HUES48 (cell line): Measurements from ENCODE around the gene RGS4.

Source experiments
- H3K27ac ChIP-seq: one replicate; pipeline ENCODE4 v1.7.0; 2013; ENCODE audit warnings: low read depth, low read length, inconsistent platforms
- H3K27me3 ChIP-seq: 2 replicates; pipeline ENCODE4 v1.6.1; 2013; ENCODE audit warnings: mild to moderate bottlenecking, low read length; ENCODE audit not compliant: control insufficient read depth, insufficient read depth
- H3K36me3 ChIP-seq: 2 replicates; pipeline ENCODE4 v1.6.1; 2013; ENCODE audit warnings: low read length; ENCODE audit not compliant: control insufficient read depth, insufficient read depth
- H3K4me1 ChIP-seq: 2 replicates; pipeline ENCODE4 v1.6.1; 2013; ENCODE audit warnings: mild to moderate bottlenecking, low read length; ENCODE audit not compliant: control insufficient read depth, insufficient read depth
- H3K4me3 ChIP-seq: 2 replicates; pipeline ENCODE4 v1.5.1; 2013; ENCODE audit warnings: mild to moderate bottlenecking, low read depth, low read length
- H3K9ac ChIP-seq: 2 replicates; pipeline ENCODE4 v1.6.1; 2013; ENCODE audit warnings: mild to moderate bottlenecking, low read depth, low read length, moderate library complexity
- H3K9me3 ChIP-seq: 2 replicates; pipeline ENCODE4 v1.6.1; 2013; ENCODE audit warnings: low read length; ENCODE audit not compliant: control insufficient read depth, insufficient read depth

The RGS4 gene

DNA sequence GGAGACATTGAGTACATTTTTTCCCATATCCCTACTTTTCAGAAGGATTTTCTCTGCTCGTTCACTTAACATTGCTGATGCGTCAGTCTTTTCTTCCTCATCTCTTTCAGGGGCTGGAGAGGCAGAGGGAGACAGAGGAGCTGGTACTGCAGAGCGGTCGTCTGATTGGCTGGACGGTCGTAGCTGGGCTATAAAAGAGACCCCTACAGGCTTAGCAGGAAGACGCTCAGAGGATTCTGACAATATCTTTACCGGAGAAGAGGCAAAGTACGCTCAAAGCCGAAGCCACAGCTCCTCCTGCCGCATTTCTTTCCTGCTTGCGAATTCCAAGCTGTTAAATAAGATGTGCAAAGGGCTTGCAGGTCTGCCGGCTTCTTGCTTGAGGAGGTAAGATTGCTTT is at the start of gene RGS4:
Gene RGS4, plus strand, starts transcription at position 220 of the 400 bp plus-strand sequence. Its CDS starts 124 bp downstream, at position 344.
- no peak within 1 kb of the TSS for H3K9ac ChIP-seq
- no peak within 1 kb of the TSS for H3K27ac ChIP-seq
- H3K4me3 ChIP-seq: peak within 1 kb of the TSS; percentile 36; the same call in 1 of the 2 replicates
- no peaks in the 10 kb centered on the region for H3K9me3 ChIP-seq
- no peaks in the 10 kb centered on the region for H3K27me3 ChIP-seq
- no peaks in the 10 kb centered on the region for H3K36me3 ChIP-seq
- peaks cover 12% of the 10 kb centered on the region for H3K4me1 ChIP-seq

DNA sequence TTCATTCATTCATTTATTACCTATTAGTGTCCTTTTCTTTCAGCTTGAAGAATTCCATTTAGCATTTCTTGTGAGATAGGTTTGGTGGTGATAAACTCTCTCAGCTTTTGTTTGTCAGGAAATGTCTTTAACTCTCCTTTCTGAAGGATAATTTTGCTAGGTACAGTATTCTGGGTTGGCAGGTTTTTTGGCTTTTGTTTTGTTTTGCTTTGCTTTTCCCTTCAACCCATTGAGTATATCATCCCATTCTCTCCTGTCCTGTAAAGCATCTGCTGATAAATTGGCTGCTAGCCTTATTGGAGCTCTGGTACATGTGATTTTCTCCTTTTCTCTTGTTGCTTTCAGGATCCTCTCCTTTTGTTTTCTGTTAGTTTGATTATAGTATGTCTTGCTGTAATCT is 47.0 kb upstream of the RGS4 start:
- Histone ChIP-seq H3K27ac (no peak overlapping the region), H3K4me1 (peaks cover 8% of the 10 kb centered on the region; the same call in 1 of the 2 replicates), H3K9me3 (peaks cover 8% of the 10 kb centered on the region; the same call in 1 of the 2 replicates), H3K27me3 (no peaks in the 10 kb centered on the region), H3K9ac (no peak overlapping the region), H3K36me3 (no peaks in the 10 kb centered on the region), H3K4me3 (no peak overlapping the region)

DNA sequence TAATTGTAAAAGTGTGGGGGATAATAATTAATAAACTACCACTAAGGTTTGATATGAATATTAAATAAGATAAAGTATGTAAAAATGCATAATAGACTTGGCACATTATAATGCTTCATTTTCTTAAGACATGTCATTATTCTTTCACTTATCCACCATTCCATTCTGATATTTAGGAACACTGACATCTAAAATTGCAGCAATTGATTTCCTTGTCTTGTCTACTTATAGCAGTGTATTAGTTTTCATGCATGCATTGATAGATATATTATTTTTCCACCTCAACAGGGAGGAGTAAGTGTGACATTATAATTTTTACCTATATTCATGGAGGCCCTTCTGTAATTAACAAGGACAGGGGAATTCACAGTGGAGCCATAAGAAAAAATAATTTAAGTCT is 41.6 kb upstream of the RGS4 start:
- Histone ChIP-seq H3K27me3 (no peaks in the 10 kb centered on the region), H3K9me3 (0 out of 2 replicates have a peak, but pooled peaks cover 3% of the 10 kb centered on the region), H3K4me3 (no peak overlapping the region), H3K9ac (no peak overlapping the region), H3K36me3 (no peaks in the 10 kb centered on the region), H3K4me1 (peaks cover 8% of the 10 kb centered on the region; the same call in 1 of the 2 replicates), H3K27ac (no peak overlapping the region)

GRCh38 chr1:163029901-163030300 is 39.3 kb upstream of the RGS4 start:
- Histone ChIP-seq H3K27ac (no peak overlapping the region), H3K4me1 (peaks cover 8% of the 10 kb centered on the region; the same call in 1 of the 2 replicates), H3K9ac (no peak overlapping the region), H3K36me3 (no peaks in the 10 kb centered on the region), H3K4me3 (no peak overlapping the region), H3K27me3 (no peaks in the 10 kb centered on the region), H3K9me3 (no peaks in the 10 kb centered on the region)

DNA sequence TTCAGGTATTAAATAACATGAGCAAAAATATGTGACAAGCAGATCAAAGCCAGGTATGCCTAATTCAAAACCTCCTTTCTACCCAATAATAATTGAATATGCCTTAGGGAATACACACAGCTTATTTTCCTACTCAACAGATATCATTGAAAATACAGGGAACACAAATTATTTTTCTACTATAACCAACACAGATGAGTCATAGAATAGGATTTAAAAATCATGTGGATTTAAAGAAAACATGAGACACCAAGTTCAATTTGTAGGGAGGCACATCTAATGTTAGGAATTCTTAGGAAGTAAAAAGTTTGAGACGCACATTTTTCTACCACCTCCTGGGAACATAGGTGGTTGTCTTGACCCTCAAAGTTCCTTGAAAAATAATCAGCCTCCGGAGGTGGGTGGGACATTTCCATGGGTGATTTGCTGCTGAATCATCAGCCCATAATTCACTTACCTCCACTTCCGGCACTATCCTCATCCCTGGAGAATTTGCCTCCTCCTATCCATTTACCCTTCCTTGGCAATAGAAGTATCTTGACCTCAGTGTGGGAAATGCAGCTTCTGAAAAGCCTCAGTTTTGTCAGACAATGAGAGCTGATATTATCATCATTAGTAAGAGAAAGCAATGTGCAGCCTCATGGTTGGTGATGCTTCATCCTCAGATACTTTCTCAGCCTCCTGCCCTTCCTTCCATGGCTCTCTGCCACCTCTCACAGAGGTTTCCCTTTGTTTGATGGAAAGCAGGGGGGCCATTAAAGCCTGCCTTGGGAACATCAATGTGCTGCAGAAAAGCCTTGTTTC is 33.5 kb upstream of the RGS4 start:
- H3K4me3 ChIP-seq: no peak overlapping the region
- H3K4me1 ChIP-seq: no peaks in the 10 kb centered on the region
- H3K27ac ChIP-seq: peak overlapping the region; percentile 10
- H3K27me3 ChIP-seq: no peaks in the 10 kb centered on the region
- no peaks in the 10 kb centered on the region for H3K9me3 ChIP-seq
- no peak overlapping the region for H3K9ac ChIP-seq
- H3K36me3 ChIP-seq: no peaks in the 10 kb centered on the region

GRCh38 chr1:163036671-163037070 is 32.5 kb upstream of the RGS4 start:
- Histone ChIP-seq H3K36me3 (no peaks in the 10 kb centered on the region), H3K9me3 (no peaks in the 10 kb centered on the region), H3K27ac (no peak overlapping the region), H3K9ac (no peak overlapping the region), H3K4me3 (no peak overlapping the region), H3K4me1 (no peaks in the 10 kb centered on the region), H3K27me3 (no peaks in the 10 kb centered on the region)

- Histone ChIP-seq H3K9ac (no peak overlapping the region), H3K4me3 (no peak overlapping the region), H3K36me3 (no peaks in the 10 kb centered on the region), H3K27ac (no peak overlapping the region), H3K4me1 (no peaks in the 10 kb centered on the region), H3K9me3 (no peaks in the 10 kb centered on the region), H3K27me3 (no peaks in the 10 kb centered on the region)
These were observed 30.0 kb upstream of the RGS4 start for GRCh38 chr1:163038928-163039706.

DNA sequence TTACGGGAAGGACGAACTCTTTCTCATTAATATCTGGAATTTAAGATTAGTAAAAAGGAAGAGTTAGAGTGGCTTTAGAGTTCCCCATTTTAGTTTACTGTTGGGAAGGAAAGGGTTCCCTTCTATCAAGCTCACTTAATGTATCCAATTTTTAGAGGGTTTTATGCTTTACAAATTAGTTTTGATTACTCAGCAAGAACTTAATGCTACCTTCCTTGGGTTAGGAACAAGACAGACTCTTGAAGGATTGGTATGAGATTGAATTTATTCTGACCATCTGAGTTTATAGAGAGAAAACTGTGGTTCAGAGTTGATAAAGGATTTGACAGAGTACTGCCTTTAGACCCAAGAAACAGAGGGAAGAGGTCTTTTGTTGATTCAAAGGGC is 29.5 kb upstream of the RGS4 start:
- Histone ChIP-seq H3K4me1 (no peaks in the 10 kb centered on the region), H3K4me3 (no peak overlapping the region), H3K9me3 (no peaks in the 10 kb centered on the region), H3K27me3 (no peaks in the 10 kb centered on the region), H3K27ac (no peak overlapping the region), H3K9ac (no peak overlapping the region), H3K36me3 (no peaks in the 10 kb centered on the region)

DNA sequence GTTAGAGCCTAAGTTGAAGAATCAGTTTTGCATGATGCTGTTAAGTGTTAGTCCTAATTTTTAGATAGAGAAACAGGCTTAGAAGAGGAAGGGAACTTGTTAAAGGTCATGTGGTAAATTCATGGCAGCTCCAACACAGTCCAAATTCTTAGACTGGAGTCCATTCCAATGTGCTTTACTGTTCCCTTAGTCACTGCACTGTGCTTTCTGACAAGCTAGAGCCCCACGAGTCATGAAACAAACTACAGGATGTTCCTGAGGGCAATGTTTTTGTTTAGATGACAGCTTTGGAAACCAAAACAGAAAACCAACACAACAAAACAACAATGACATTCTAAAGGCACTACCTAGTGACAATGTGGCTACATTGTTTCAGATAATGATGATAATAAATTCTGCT is 23.1 kb upstream of the RGS4 start:
- no peaks in the 10 kb centered on the region for H3K9me3 ChIP-seq
- H3K9ac ChIP-seq: no peak overlapping the region
- no peaks in the 10 kb centered on the region for H3K4me1 ChIP-seq
- H3K4me3 ChIP-seq: no peak overlapping the region
- H3K27ac ChIP-seq: no peak overlapping the region
- no peaks in the 10 kb centered on the region for H3K36me3 ChIP-seq
- H3K27me3 ChIP-seq: no peaks in the 10 kb centered on the region

DNA sequence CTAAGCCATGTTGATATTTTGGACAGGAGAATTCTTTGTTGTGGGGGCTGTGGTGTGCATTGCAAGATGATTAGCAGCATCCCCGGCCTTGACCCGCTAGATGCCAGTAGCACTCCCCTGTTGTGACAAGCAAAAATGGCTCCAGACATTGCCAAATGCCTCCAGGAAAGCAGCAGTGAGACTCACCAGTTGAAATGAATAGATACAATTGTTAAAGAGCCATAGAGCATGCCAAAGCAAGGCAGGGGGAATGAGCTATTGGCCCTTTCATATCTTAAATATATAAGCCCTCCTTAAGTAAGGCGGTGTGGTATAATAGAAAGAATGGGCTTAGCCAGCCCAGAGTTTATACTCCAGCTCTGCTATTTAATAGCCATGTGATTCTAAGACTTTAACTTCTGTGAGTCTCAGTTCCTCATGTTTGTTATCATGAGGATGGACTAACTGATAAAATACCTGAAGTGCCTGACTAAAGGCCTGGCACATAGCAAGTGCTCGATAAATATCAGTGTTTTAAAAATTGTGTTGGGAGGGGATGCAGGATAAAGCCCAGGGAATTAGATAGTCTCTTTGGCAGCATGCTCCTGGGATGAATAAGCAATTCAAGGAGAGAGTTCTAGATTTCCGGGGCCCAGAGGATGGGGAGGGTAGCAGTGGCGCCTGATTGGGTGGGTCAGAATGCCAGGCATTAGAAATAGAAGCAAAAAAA is 21.1 kb upstream of the RGS4 start:
- H3K4me1 ChIP-seq: no peaks in the 10 kb centered on the region
- H3K27me3 ChIP-seq: no peaks in the 10 kb centered on the region
- no peaks in the 10 kb centered on the region for H3K9me3 ChIP-seq
- H3K27ac ChIP-seq: no peak overlapping the region
- H3K4me3 ChIP-seq: no peak overlapping the region
- H3K36me3 ChIP-seq: no peaks in the 10 kb centered on the region
- no peak overlapping the region for H3K9ac ChIP-seq
